H1 (cell line): ENCODE results near the gene CYP46A1. TPM values are rescaled to one million over a fixed set of nuclear protein-coding genes. Genes with fewer than 3 reads are reported as not detected.
A peak's percentile ranks its signal among the peaks of the same experiment; 100 is the strongest.

Source experiments
- CTCF ChIA-PET: fragments of 300-600 bp; sonication (Branson Sonifier 250); formaldehyde crosslinking; loops from one replicate; lab custom pipeline; 2021; ENCODE audit not compliant: partially characterized antibody; lab: Charles Lee
- POLR2A ChIA-PET: fragments of 300-600 bp; sonication (Branson Sonifier 250); formaldehyde crosslinking; loops from one replicate; lab custom pipeline; 2021; ENCODE audit warnings: inconsistent platforms; ENCODE audit not compliant: partially characterized antibody; lab: Charles Lee
- DNase-seq, 2 experiments: peaks; one replicate each; pipeline versions ENCODE4 v3.0.0 to v3.0.0-alpha.2; 2010 to 2022; ENCODE audit warnings: low spot score in 2 of 2, low read depth in 1 of 2, mixed read lengths in 1 of 2
- FAIRE-seq: peaks from 2 replicates; lab custom pipeline; 2011; peaks lifted over from hg19 to GRCh38; lab: Jason Lieb, UNC
- H2AFZ ChIP-seq: 2 replicates; pipeline ENCODE4 v1.8.1; 2012; ENCODE audit warnings: low read length, inconsistent platforms
- H2AK5ac ChIP-seq: 2 replicates; pipeline ENCODE4 v1.6.1; 2013; ENCODE audit warnings: low read depth, low read length
- H2BK120ac ChIP-seq: replicated peaks from 2 replicates; pipeline ENCODE3; 2013; ENCODE audit warnings: low read depth, low read length, inconsistent platforms
- H2BK12ac ChIP-seq: 2 replicates; pipeline ENCODE4 v1.6.1; 2013; ENCODE audit warnings: low read depth, low read length
- H2BK15ac ChIP-seq: 2 replicates; pipeline ENCODE4 v1.6.1; 2013; ENCODE audit warnings: low read length
- H2BK20ac ChIP-seq: 2 replicates; pipeline ENCODE4 v1.6.1; 2013; ENCODE audit warnings: low read length
- H2BK5ac ChIP-seq: 2 replicates; pipeline ENCODE4 v1.6.1; 2013; ENCODE audit warnings: low read depth, low read length
- H3K14ac ChIP-seq: 2 replicates; pipeline ENCODE4 v1.6.1; 2013; ENCODE audit warnings: inconsistent platforms; ENCODE audit not compliant: insufficient read length
- H3K18ac ChIP-seq: 2 replicates; pipeline ENCODE4 v1.6.1; 2013; ENCODE audit warnings: low read length; ENCODE audit errors: extremely low read depth
- H3K23ac ChIP-seq: 2 replicates; pipeline ENCODE4 v1.6.1; 2013; ENCODE audit warnings: inconsistent platforms; ENCODE audit not compliant: insufficient read length
- H3K23me2 ChIP-seq: 2 replicates; pipeline ENCODE4 v1.6.1; 2013; ENCODE audit warnings: low read depth, low read length
- H3K27ac ChIP-seq: 2 replicates; pipeline ENCODE4 v1.6.1; 2011; ENCODE audit warnings: low read depth, low read length, inconsistent platforms
- H3K27me3 ChIP-seq, 4 experiments: replicated peaks in 1 of 4; 1 replicate in 1 of 4; 2 replicates in 3 of 4; pipeline versions ENCODE4 v1.6.1 to v1.8.1; 2011 to 2013; ENCODE audit warnings: low read length in 3 of 4, mild to moderate bottlenecking in 3 of 4, inconsistent platforms in 2 of 4, mixed read lengths in 2 of 4, moderate library complexity in 1 of 4; ENCODE audit not compliant: control insufficient read depth in 3 of 4, insufficient read depth in 3 of 4; ENCODE audit errors: extremely low read depth in 1 of 4
- H3K36me3 ChIP-seq, 4 experiments: 2 replicates each; pipeline versions ENCODE4 v1.6.1 to v1.8.1; 2011 to 2013; ENCODE audit warnings: mild to moderate bottlenecking in 4 of 4, low read length in 3 of 4, moderate library complexity in 2 of 4, control low read depth in 1 of 4, inconsistent platforms in 1 of 4; ENCODE audit not compliant: insufficient read depth in 4 of 4, control insufficient read depth in 2 of 4
- H3K4ac ChIP-seq: replicated peaks from 2 replicates; pipeline ENCODE3; 2013; ENCODE audit warnings: low read length, low read depth, mixed read lengths, inconsistent platforms; ENCODE audit not compliant: insufficient read length
- H3K4me1 ChIP-seq, 4 experiments: replicated peaks in 1 of 4; 1 replicate in 1 of 4; 2 replicates in 3 of 4; pipeline versions ENCODE4 v1.6.1 to v1.8.1; 2011 to 2013; ENCODE audit warnings: low read length in 3 of 4, inconsistent platforms in 2 of 4, mixed read lengths in 1 of 4; ENCODE audit not compliant: insufficient read depth in 4 of 4, control insufficient read depth in 3 of 4
- H3K4me2 ChIP-seq, 2 experiments: 2 replicates each; pipeline versions ENCODE4 v1.6.1 to v1.8.1; 2011 to 2013; ENCODE audit warnings: low read depth in 2 of 2, low read length in 2 of 2, control low read depth in 1 of 2, inconsistent platforms in 1 of 2, mild to moderate bottlenecking in 1 of 2; ENCODE audit not compliant: insufficient read depth in 1 of 2
- H3K4me3 ChIP-seq, 4 experiments: fragments of 200-600, 300-600 bp in 1 of 4; sonication (generic), shearing (Covaris generic), sonication (Bioruptor Twin) in 1 of 4; 2 replicates each; pipeline versions ENCODE4 v1.5.1 to v1.8.1; 2011 to 2016; ENCODE audit warnings: low read length in 4 of 4, low read depth in 3 of 4, control low read depth in 2 of 4, inconsistent platforms in 2 of 4, mild to moderate bottlenecking in 2 of 4, mixed read lengths in 1 of 4, moderate library complexity in 1 of 4; ENCODE audit not compliant: insufficient read depth in 2 of 4; ENCODE audit errors: extremely low read depth in 1 of 4
- H3K56ac ChIP-seq: replicated peaks from 2 replicates; pipeline ENCODE3; 2013; ENCODE audit warnings: low read depth, mild to moderate bottlenecking, mixed read lengths, low read length, inconsistent platforms; ENCODE audit not compliant: insufficient read length
- H3K79me1 ChIP-seq: 2 replicates; pipeline ENCODE4 v1.6.1; 2013; ENCODE audit warnings: low read depth, low read length, control low read depth
- H3K79me2 ChIP-seq, 2 experiments: 2 replicates each; pipeline versions ENCODE4 v1.6.1 to v1.8.1; 2012 to 2013; ENCODE audit warnings: low read length in 2 of 2, mild to moderate bottlenecking in 2 of 2, inconsistent platforms in 1 of 2; ENCODE audit not compliant: insufficient read depth in 2 of 2, control insufficient read depth in 1 of 2
- H3K9ac ChIP-seq, 4 experiments: replicated peaks in 1 of 4; 1 replicate in 1 of 4; 2 replicates in 3 of 4; pipeline versions ENCODE4 v1.6.1 to v1.8.1; 2011 to 2013; ENCODE audit warnings: low read depth in 3 of 4, low read length in 3 of 4, control low read depth in 2 of 4, mild to moderate bottlenecking in 2 of 4, moderate library complexity in 2 of 4, inconsistent platforms in 1 of 4; ENCODE audit errors: extremely low read depth in 1 of 4
- H3K9me3 ChIP-seq, 2 experiments: 2 replicates each; pipeline versions ENCODE4 v1.6.1 to v1.8.1; 2012 to 2013; ENCODE audit warnings: mild to moderate bottlenecking in 2 of 2, moderate library complexity in 2 of 2, control low read depth in 1 of 2, inconsistent platforms in 1 of 2, low read depth in 1 of 2, low read length in 1 of 2, mixed read lengths in 1 of 2; ENCODE audit not compliant: insufficient read depth in 2 of 2
- H4K20me1 ChIP-seq, 2 experiments: replicated peaks in 1 of 2; 2 replicates each; pipeline versions ENCODE3 to v1.8.1; 2011 to 2013; ENCODE audit warnings: inconsistent platforms in 2 of 2, low read length in 2 of 2, mild to moderate bottlenecking in 1 of 2; ENCODE audit not compliant: insufficient read depth in 2 of 2, control insufficient read depth in 1 of 2
- H4K5ac ChIP-seq: 2 replicates; pipeline ENCODE4 v1.6.1; 2013; ENCODE audit warnings: low read length, low read depth, mixed read lengths, inconsistent platforms; ENCODE audit not compliant: insufficient read length
- H4K8ac ChIP-seq: 2 replicates; pipeline ENCODE4 v1.8.0; 2013; ENCODE audit warnings: mild to moderate bottlenecking, moderate library complexity, low read length, inconsistent platforms; ENCODE audit not compliant: insufficient read depth; ENCODE audit errors: extremely low read depth
- H4K91ac ChIP-seq: replicated peaks from 2 replicates; pipeline ENCODE3; 2013; ENCODE audit warnings: low read length, mixed read lengths, inconsistent platforms; ENCODE audit not compliant: insufficient read length
- KDM1A ChIP-seq: fragments of 200-600, 300-600 bp; sonication (generic); IDR thresholded peaks from 2 replicates; pipeline ENCODE4 v1.7.1; 2016; ENCODE audit warnings: mild to moderate bottlenecking, low read length, borderline replicate concordance
- POU5F1 ChIP-seq: IDR thresholded peaks from 2 replicates; pipeline ENCODE4 v1.6.1; 2011; ENCODE audit warnings: low read depth, mild to moderate bottlenecking, low read length, moderate library complexity
- WGBS, 2 experiments: shearing (Covaris generic) in 1 of 2; methylation state at CpG; one replicate each; pipeline versions ENCODE4 v1.1.6 to v1.1.7; 2013 to 2015; ENCODE audit warnings: low lambda C conversion rate in 2 of 2, mixed read lengths in 2 of 2, inconsistent platforms in 1 of 2, low coverage in 1 of 2, missing lambda C conversion rate in 1 of 2; ENCODE audit not compliant: insufficient replicate concordance in 2 of 2, insufficient coverage in 1 of 2, insufficient read length in 1 of 2; ENCODE audit errors: extremely low coverage in 1 of 2, missing lambda C conversion rate in 1 of 2; 5-methylcytosine and 5-hydroxymethylcytosine counted together
- polyA plus RNA-seq, 7 experiments: library from polyadenylated mRNA; depleted of rRNA in 3 of 7; stranded (reverse) in 5 of 7; unstranded in 2 of 7; fragments of >200 nt in 5 of 7; fragments of 200-250 nt in 2 of 7; gene quantifications; 1 replicate in 5 of 7; 2 replicates in 1 of 7; 4 replicates in 1 of 7; pipeline versions ENCODE4 v1.2.1 to v1.2.3, GENCODE V29; 2011 to 2013; ENCODE audit warnings: missing spikeins in 2 of 7, mixed read lengths in 2 of 7
- total RNA-seq: library from RNA; stranded (reverse); fragmentation: NEBNext Ultra II Directional; extraction: Animal tissue kit (Norgen Biotek cat#: 25700); gene quantifications from 2 replicates; pipeline ENCODE4 v1.2.1, GENCODE V29; 2021

The CYP46A1 gene
- total and polyA plus RNA-seq, 2 of the 8 experiments (the other 6 are each of a cell fraction or from before 2014, with no cell fraction given), result 0.41 to 1.3 TPM

DNA sequence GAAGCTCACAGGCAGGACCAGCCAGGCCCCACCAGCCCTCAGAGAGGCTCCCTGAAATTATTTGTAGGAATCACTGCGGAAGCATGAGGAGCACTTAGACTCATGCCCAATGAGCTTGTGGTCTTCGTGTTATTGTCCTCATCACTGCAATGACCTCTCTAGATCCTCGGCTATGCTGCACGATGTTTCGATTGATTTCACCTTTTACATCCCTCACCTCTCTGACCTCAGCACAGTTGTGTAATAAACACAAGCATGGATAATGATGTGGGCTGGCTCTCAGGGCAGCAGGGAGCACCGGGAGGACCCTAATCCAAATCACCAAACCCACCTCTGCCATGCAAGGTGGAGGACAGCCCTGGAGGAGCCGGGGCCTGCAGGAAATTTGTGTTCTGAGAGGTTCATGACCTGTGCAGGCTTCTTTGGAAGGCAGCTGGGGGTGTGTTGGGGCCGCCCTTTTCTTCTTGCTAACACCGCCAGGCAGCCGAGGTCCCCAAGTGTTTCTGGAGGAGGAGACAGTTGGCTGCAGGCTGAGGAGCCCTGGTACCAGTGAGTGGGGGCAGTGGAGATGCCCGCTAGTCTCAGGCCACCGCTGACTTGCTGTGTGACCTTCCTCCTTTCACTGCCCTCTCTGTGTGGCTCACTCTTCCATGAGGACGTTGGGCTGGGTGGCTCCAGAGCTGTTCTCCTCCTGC lies 79.6 kb downstream of the CYP46A1 start:
- no peak overlapping the region for H4K5ac ChIP-seq
- H4K91ac ChIP-seq, result no peak overlapping the region
- no peaks in the 10 kb centered on the region for H3K79me2 ChIP-seq
- no peak for FAIRE-seq
- H3K56ac ChIP-seq, result no peak overlapping the region
- no peaks in the 10 kb centered on the region for H3K27me3 ChIP-seq
- H3K36me3 ChIP-seq, result no peaks in the 10 kb centered on the region
- no peaks in the 10 kb centered on the region for H3K79me1 ChIP-seq
- H2BK12ac ChIP-seq, result no peak overlapping the region
- POLR2A ChIA-PET, result interaction anchor here (1.4 to 2.5 kb wide), 2 partner anchors 10 to 33 kb away, joined by 3 to 8 read pairs; no protein-coding TSS in a partner anchor
- TF ChIP-seq POU5F1 (no peak), KDM1A (0 out of 2 replicates have a peak, but pooled peaks have one; percentile 30)
- H4K20me1 ChIP-seq, result no peaks in the 10 kb centered on the region
- H3K4me1 ChIP-seq, result peaks cover 0 to 13% (median 6%) of the 10 kb centered on the region in 4 experiments; a peak in 4 of 7 replicates
- H4K8ac ChIP-seq, result peak overlapping the region; percentile 81; the same call in 1 of the 2 replicates
- 0 out of 2 replicates have a peak overlapping the region, but pooled peaks have one; percentile 54 for H2BK15ac ChIP-seq
- H2BK20ac ChIP-seq, result no peak overlapping the region
- CTCF ChIA-PET, result interaction anchor here (0.6 to 2.4 kb wide), 6 partner anchors 9 to 183 kb away, joined by 3 to 6 read pairs (median 4); no protein-coding TSS in a partner anchor
- no peak overlapping the region for H3K4ac ChIP-seq
- H2AK5ac ChIP-seq, result no peak overlapping the region
- no peak overlapping the region for H3K9ac ChIP-seq
- no peaks in the 10 kb centered on the region for H3K23me2 ChIP-seq
- DNase-seq, result no peak
- no peak overlapping the region for H2BK5ac ChIP-seq
- no peak overlapping the region for H2AFZ ChIP-seq
- no peak overlapping the region for H3K4me2 ChIP-seq
- H3K9me3 ChIP-seq, result no peaks in the 10 kb centered on the region
- no peak overlapping the region for H3K18ac ChIP-seq
- no peak overlapping the region for H2BK120ac ChIP-seq
- H3K27ac ChIP-seq, result no peak overlapping the region
- no peak overlapping the region for H3K23ac ChIP-seq
- no peak overlapping the region for H3K4me3 ChIP-seq
- no peak overlapping the region for H3K14ac ChIP-seq
- 88% methylated on average over 13 of the region's 13 CpGs; no CpG with 5 or more reads in 1 of the 2 experiments for WGBS, 2 experiments
